AG08395 (cell line): ENCODE measurements around the gene GNGT2.

Source experiments
- DNase-seq: peaks from one replicate; pipeline ENCODE4 v3.0.0; 2012; ENCODE audit warnings: mixed read lengths, low spot score

The GNGT2 gene

GRCh38 chr17:49168706-49169105, 41.7 kb downstream of the GNGT2 start:
- no peak for DNase-seq

DNA sequence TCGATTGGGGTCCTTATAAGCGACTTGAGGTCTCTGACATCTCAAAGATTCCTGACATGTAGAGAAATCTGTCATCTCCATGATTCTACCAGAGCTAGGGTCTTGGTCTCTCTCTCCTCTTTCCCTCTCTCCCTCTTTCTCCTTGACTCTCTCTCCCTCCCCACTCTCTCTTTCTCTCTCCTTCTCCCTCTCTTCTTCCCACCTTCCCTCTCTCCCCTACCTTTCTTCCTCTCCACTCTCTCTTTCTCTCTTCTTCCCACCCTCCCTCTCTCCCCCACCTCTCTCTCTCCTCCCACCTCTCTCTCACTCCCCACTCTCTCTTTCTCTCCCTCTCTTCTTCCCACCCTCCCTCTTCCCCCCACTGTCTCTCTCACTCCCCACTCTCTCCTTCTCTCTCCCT, 45.2 kb downstream of the GNGT2 start:
- no peak for DNase-seq

DNA sequence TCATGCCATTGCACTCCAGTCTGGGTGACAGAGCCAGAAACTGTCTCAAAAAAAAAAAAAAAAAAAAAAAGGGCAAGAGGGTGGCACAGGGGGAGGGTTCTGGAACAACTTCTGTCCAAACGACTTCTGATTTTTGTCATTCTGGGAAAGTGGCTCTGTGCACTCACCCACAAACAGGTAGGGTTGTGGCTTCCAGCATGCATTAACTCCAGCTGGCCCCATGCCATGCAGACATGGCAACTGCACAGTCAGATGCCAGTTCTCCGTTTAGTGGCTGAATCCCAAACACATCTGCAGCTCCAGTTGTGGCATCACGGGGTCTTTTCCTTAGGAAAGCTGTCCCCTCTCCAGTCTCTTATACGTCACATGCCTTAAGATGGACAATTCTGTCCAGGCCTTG, 47.5 kb downstream of the GNGT2 start:
- DNase-seq = no peak

DNA sequence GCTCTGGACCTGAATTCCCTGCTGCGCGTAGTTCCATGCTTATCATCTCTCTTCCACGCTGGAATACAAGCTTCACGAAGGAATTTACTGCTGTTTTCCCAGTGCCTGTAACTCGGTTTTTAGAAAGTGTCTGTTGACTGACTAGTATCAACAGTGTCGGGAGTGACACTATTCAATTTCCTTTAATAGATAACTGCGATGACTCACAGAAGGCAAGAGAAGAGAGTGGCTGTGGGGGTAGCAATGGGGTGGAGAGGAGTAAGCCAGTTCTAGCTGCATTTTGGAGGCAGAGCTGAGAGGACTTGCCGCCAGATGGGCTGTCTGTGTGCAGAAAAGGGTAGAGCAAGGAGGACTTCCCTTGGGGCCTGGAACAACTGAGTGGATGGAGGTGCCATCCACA, 52.6 kb downstream of the GNGT2 start:
- DNase-seq = no peak

DNA sequence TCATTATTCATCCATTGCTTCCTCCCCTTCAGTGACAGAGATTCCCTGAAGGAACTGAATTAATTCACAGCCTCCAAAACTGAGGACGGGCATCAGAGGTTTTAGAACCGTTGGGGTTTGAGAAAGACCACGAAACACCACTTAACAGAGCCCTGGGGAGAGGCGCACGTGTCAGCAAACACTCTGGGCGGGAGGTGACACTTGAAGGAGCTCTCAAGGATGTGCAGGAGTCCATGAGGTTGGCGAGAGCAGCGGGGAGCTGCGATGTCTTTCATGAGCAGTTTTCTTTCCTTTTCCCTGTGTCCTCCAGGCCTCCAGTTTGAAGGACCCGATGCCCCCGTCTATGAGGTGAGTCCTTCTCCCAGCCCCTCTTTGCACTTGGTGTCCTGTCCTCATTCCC, 54.1 kb downstream of the GNGT2 start:
- DNase-seq = no peak
